Measurements from ENCODE around the gene RHOXF2B.
"Not testable (repeated sequence)": the region's sequence is repeated elsewhere in the genome, so short reads cannot be mapped to it uniquely, and the experiment has no call there.

The RHOXF2B gene

DNA sequence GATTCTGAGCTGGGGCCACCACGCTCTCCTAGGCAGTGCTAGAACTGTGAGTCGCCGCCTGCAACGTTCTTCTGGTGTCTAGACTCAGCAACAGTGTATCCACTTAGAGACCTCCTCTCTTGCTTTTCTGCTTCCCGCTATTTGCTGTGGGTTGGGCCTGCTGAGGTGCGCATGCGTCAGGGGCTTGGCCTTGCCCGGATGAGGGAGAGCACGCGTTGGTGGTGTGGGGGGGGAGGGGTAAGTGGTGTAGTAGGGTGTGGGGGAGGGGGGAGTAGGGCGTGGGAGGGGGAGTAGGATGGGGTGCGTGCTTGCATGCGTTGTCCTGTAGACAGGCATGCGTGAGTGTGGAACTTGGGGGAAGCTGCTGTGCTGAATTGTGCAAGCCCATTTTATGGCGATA lies at the start of gene RHOXF2B:
Gene RHOXF2B, minus strand, starts transcription at position 101 of the 400 bp plus-strand sequence. CDS start 138 bp downstream, outside the sequence.
- not testable (repeated sequence) for DNase-seq

GRCh38 chrX:120125444-120125843 lies 48.0 kb upstream of the RHOXF2B start:
- DNase-seq, result no peak

- no peak for DNase-seq
Observed at GRCh38 chrX:120120223-120120622, 42.7 kb upstream of the RHOXF2B start.

DNA sequence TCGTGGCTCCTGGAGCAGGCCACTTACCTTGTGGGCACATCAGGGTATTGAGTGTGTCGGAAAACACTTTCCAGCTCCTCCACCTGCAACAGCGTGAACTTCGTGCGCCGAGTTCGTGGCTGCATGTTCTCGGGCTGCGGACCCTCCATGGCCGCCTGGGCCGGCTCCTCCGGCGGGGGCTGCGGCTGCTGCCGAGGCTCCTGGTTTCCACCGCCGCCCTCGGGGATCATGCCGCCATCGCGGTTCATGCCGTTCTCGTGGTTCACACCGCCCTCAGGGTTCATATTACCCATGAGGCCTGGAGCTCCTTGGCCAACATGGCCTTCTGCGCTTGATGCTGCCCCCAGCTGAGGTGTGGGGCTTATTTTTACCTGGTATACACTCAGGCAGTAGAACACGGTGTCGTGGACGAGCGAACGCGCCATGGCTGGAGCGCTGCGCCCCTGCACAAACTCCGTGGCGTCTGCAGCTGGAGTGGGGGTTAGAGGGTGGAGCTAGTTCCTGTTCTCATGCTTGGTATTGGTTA lies 38.0 kb upstream of the RHOXF2B start, which contains the start of gene RHOXF1:
Gene RHOXF1, minus strand, starts transcription at position 476 of the 526 bp plus-strand sequence. Its CDS starts 51 bp downstream, at position 425.
- DNase-seq, result no peak

DNA sequence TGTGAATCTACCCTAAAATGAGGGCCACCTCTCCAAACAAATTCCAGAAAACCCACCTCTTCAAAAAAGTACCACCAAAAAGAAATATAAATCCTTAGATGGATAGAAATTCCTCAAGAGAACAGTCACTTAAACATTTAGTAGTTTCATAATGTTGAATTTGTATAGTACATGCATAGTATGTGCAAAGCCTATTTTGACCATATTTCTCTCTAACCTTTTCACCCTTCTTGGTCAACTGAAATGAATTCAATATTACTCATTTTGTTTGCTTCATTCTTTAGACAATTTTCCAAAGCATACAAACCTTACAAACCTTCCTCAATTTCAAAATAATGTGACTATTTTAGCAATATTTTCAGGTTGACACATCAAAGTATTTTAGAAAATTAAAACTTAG lies 34.1 kb upstream of the RHOXF2B start:
- DNase-seq, result no peak

DNA sequence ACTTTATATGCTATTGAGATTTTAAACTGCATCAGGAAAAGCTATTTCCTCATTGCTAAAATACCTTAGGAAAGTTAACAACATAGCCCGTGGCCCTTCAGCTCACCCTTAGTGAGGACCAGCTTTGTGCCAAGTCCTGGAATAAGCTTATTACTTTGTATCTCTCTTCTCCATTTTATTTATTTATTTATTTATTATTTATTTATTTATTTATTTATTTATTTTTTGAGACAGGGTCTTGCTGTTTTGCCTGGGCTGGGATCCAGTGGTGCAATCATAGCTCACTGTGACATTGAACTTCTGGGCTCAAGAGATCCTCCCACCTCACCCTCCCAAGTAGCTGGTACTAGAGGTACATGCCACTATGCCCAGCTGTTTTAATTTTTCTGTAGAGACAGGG lies 31.9 kb upstream of the RHOXF2B start:
- DNase-seq, result no peak

GRCh38 chrX:120104707-120105106 lies 27.2 kb upstream of the RHOXF2B start:
- DNase-seq, result not testable (repeated sequence)

GRCh38 chrX:120101057-120101456 lies 23.6 kb upstream of the RHOXF2B start:
- not testable (repeated sequence) for DNase-seq

DNA sequence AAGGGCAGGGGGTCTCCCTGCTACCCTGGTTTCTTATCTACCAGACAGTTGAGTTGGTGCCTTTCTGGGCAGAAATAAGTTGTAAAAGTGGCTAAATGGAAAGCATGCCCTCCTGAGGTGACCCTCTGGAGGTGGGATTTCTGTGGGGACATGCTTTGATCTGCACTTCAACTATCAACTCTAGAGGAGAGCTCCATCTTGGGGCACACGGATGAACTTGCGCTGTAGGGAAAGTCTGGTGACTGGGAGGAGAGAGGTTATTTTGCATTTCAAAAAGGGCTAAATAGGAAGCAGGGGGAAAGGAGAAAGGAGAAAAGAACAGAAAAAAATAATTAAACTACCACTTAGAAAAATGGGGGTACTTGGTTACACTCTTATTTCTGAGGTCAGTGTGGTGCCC lies 12.7 kb upstream of the RHOXF2B start:
- no peak for DNase-seq

GRCh38 chrX:120087289-120088017 lies 10.0 kb upstream of the RHOXF2B start:
- no peak for DNase-seq

- not testable (repeated sequence) for DNase-seq
Observed at GRCh38 chrX:120085553-120086185, 8.2 kb upstream of the RHOXF2B start.

- not testable (repeated sequence) for DNase-seq
Observed at GRCh38 chrX:120066169-120066568, 11.3 kb downstream of the RHOXF2B start.

- not testable (repeated sequence) for DNase-seq
Observed at GRCh38 chrX:120042712-120043111, 34.8 kb downstream of the RHOXF2B start.

DNA sequence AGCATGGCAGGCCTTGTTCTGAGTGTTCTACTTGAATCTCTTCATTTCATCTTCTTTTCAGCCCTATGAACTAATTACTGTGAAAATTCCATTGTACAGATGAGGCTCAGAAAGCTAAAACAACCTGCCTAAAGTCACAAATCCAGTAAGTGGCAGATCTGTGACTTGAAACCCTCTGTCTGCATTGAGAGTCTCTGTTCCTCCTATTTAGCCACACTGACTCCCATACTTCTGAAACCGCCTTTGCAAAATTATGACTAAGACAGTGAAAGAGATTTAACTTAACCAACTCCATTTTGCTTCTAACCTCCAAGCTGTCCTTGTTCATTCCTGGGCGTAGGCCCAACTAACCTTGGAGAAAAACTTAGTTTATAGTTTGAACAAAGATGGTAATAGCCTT lies 35.2 kb downstream of the RHOXF2B start:
- not testable (repeated sequence) for DNase-seq

- not testable (repeated sequence) for DNase-seq
Observed at GRCh38 chrX:120040176-120040575, 37.3 kb downstream of the RHOXF2B start.

GRCh38 chrX:120039087-120039733 lies 38.3 kb downstream of the RHOXF2B start:
- DNase-seq, result not testable (repeated sequence)

DNA sequence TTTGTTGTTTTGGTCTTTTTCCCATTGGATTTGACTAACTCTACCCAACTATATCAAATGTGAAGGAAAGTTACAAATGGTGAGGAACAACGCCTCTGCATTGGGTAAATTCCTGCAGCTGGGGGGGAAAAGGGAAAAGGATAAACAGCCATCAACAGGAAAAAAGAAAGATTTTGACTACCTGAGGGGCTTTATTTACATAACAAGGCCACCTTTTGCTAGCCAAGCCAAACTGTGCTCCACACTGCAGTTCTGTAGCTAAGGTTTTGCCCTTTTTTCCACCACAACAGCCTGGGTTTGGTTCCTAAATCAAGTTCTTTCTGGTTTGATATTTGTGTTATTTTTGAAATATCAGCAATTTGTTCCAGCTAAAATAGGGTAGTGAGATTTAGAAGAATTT lies 40.8 kb downstream of the RHOXF2B start:
- no peak for DNase-seq

- DNase-seq, result not testable (repeated sequence)
Observed at GRCh38 chrX:120035522-120036309, 41.8 kb downstream of the RHOXF2B start.

GRCh38 chrX:120029354-120029753 lies 48.1 kb downstream of the RHOXF2B start:
- no peak for DNase-seq

- DNase-seq, result no peak
Observed at GRCh38 chrX:120023259-120023658, 54.2 kb downstream of the RHOXF2B start.

- DNase-seq, result no peak
Observed at GRCh38 chrX:120022763-120023162, 54.7 kb downstream of the RHOXF2B start.

All from stimulated activated CD4-positive, alpha-beta T cell treated with anti-CD3 and anti-CD28 coated beads, Interleukin-15, amount 100 ng/mL, for 24 hours (primary cell).